Tibial nerve (tissue), 4 donors: ENCODE results near the gene SEPTIN7. TPM values are rescaled to one million over a fixed set of nuclear protein-coding genes. Genes with fewer than 3 reads are reported as not detected.

Source experiments
- DNase-seq, 2 donors: peaks; one replicate each; pipeline ENCODE4 v3.0.0-alpha.2; 2019; ENCODE audit warnings: low spot score in 2 of 2
- H3K27ac ChIP-seq, 4 donors: fragments of 200-600 bp; sonication (generic) in 3 of 4; one replicate each; pipeline ENCODE4 v1.5.1; 2017 to 2019; ENCODE audit warnings: mild to moderate bottlenecking in 1 of 4
- H3K27me3 ChIP-seq, 2 donors: fragments of 200-600 bp; sonication (generic) in 1 of 2; one replicate each; pipeline versions ENCODE4 v1.5.1 to v1.6.0; 2017 to 2019
- H3K36me3 ChIP-seq, 3 donors: fragments of 200-600 bp; sonication (generic); one replicate each; pipeline ENCODE4 v1.5.1; 2018 to 2019
- H3K4me1 ChIP-seq, 4 donors: fragments of 200-600 bp; sonication (generic) in 3 of 4; one replicate each; pipeline ENCODE4 v1.5.1; 2017 to 2019
- H3K4me3 ChIP-seq, 4 donors: fragments of 200-600 bp; sonication (generic) in 3 of 4; one replicate each; pipeline ENCODE4 v1.5.1; 2017 to 2019; ENCODE audit warnings: mild to moderate bottlenecking in 1 of 4, moderate library complexity in 1 of 4
- H3K9me3 ChIP-seq, 4 donors: fragments of 200-600 bp; sonication (generic) in 3 of 4; one replicate each; pipeline ENCODE4 v1.5.1; 2017 to 2019
- CTCF ChIP-seq, 5 experiments: fragments of 200-600 bp in 3 of 5; fragments of 450-650 bp in 2 of 5; sonication (generic) in 3 of 5; IDR thresholded peaks; one replicate each; pipeline ENCODE4 v1.5.1; 2016 to 2019; ENCODE audit warnings: antibody characterized with exemption in 5 of 5, mild to moderate bottlenecking in 3 of 5, moderate library complexity in 2 of 5
- EP300 ChIP-seq, 2 donors: sonication (generic); formaldehyde crosslinking; IDR thresholded peaks; one replicate each; pipeline ENCODE4 v1.6.1; 2017; ENCODE audit warnings: antibody characterized with exemption in 2 of 2, mild to moderate bottlenecking in 1 of 2
- POLR2A ChIP-seq, 2 donors: fragments of 450-650 bp; IDR thresholded peaks; one replicate each; pipeline ENCODE4 v1.6.1; 2017; ENCODE audit warnings: antibody characterized with exemption in 2 of 2, mild to moderate bottlenecking in 2 of 2, moderate library complexity in 2 of 2
- WGBS, 2 donors: methylation state at CpG; one replicate each; pipeline ENCODE4 v1.1.5; 2018; 5-methylcytosine and 5-hydroxymethylcytosine counted together
- total RNA-seq, 4 donors: library from RNA; depleted of rRNA; stranded (reverse); fragments of >200 nt; gene quantifications; one replicate each; pipeline ENCODE4 v1.1.0, GENCODE V29; 2016

SEPTIN7 gene
- total RNA-seq, 4 donors from 2014 or later: 158 to 214 (median 188) TPM

GRCh38 chr7:35787925-35788324 lies 12.9 kb upstream of the SEPTIN7 start:
- no peak for DNase-seq
- 69 to 75% methylated on average over 2 of the region's 2 CpGs for WGBS, 2 donors
- H3K27me3 ChIP-seq: no peaks in the 10 kb centered on the region
- no peak overlapping the region for H3K4me3 ChIP-seq
- peaks cover 0 to 9% (median 0%) of the 10 kb centered on the region in 4 donors for H3K9me3 ChIP-seq
- TF ChIP-seq POLR2A (IDR thresholded peaks at IDR 0.05) (no peak), CTCF (IDR thresholded peaks at IDR 0.05) (no peak), EP300 (IDR thresholded peaks at IDR 0.05) (no peak)
- H3K36me3 ChIP-seq: no peaks in the 10 kb centered on the region
- peaks cover 0 to 10% (median 0%) of the 10 kb centered on the region in 4 donors for H3K4me1 ChIP-seq
- H3K27ac ChIP-seq: no peak overlapping the region

GRCh38 chr7:35792472-35792871 lies 8.4 kb upstream of the SEPTIN7 start:
- TF ChIP-seq EP300 (IDR thresholded peaks at IDR 0.05) (no peak), CTCF (IDR thresholded peaks at IDR 0.05) (no peak), POLR2A (IDR thresholded peaks at IDR 0.05) (no peak)
- Histone ChIP-seq H3K9me3 (peaks cover 0 to 9% (median 0%) of the 10 kb centered on the region in 4 donors), H3K4me3 (no peak overlapping the region), H3K27ac (peak overlapping the region in 2 of 4 donors; percentile 27 to 60), H3K36me3 (no peaks in the 10 kb centered on the region), H3K27me3 (no peaks in the 10 kb centered on the region), H3K4me1 (peaks cover 0 to 16% (median 0%) of the 10 kb centered on the region in 4 donors)
- 76 to 77% methylated on average over 1 of the region's 1 CpG for WGBS, 2 donors
- DNase-seq: no peak

- no peaks in the 10 kb centered on the region for H3K27me3 ChIP-seq
- no peak for DNase-seq
- peaks cover 0 to 9% (median 0%) of the 10 kb centered on the region in 4 donors for H3K9me3 ChIP-seq
- H3K36me3 ChIP-seq: no peaks in the 10 kb centered on the region
- TF ChIP-seq POLR2A (IDR thresholded peaks at IDR 0.05) (no peak), EP300 (IDR thresholded peaks at IDR 0.05) (peak in 1 of 2 donors; percentile 56)
- 40 to 46% methylated on average over 4 of the region's 4 CpGs for WGBS, 2 donors
- no peak overlapping the region for H3K4me3 ChIP-seq
- peak overlapping the region in 2 of 4 donors; percentile 27 to 60 for H3K27ac ChIP-seq
- peaks cover 0 to 16% (median 0%) of the 10 kb centered on the region in 4 donors for H3K4me1 ChIP-seq
Observed at GRCh38 chr7:35792873-35793489, 7.9 kb upstream of the SEPTIN7 start.

- Histone ChIP-seq H3K27ac (no peak overlapping the region), H3K36me3 (no peaks in the 10 kb centered on the region), H3K27me3 (no peaks in the 10 kb centered on the region), H3K4me1 (peaks cover 0 to 18% (median under 1%) of the 10 kb centered on the region in 4 donors), H3K9me3 (no peaks in the 10 kb centered on the region), H3K4me3 (no peak overlapping the region)
- TF ChIP-seq POLR2A (IDR thresholded peaks at IDR 0.05) (no peak), EP300 (IDR thresholded peaks at IDR 0.05) (no peak), CTCF (IDR thresholded peaks at IDR 0.05) (no peak)
- no peak for DNase-seq
- WGBS, 2 donors: 62 to 75% methylated on average over 5 of the region's 5 CpGs
Observed at GRCh38 chr7:35797311-35797710, 3.5 kb upstream of the SEPTIN7 start.

- Histone ChIP-seq H3K36me3 (no peaks in the 10 kb centered on the region), H3K9me3 (no peaks in the 10 kb centered on the region), H3K4me3 (peak overlapping the region; percentile 56 to 98 (median 84)), H3K4me1 (peaks cover 0 to 34% (median 18%) of the 10 kb centered on the region in 4 donors), H3K27me3 (no peaks in the 10 kb centered on the region), H3K27ac (peak overlapping the region; percentile 96 to 100 (median 98))
- WGBS, 2 donors: 1 to 2% methylated on average over 32 to 35 of the region's 37 CpGs
- peak; percentile 49 to 63 for DNase-seq
- TF ChIP-seq EP300 (IDR thresholded peaks at IDR 0.05) (no peak), CTCF (IDR thresholded peaks at IDR 0.05) (no peak), POLR2A (IDR thresholded peaks at IDR 0.05) (no peak)
Observed at GRCh38 chr7:35799846-35800717, 775 bp upstream of the SEPTIN7 start.
